GM19240 (cell line): Measurements from ENCODE around the gene RAB40B.
"Not testable (repeated sequence)": the region's sequence is repeated elsewhere in the genome, so short reads cannot be mapped to it uniquely, and the experiment has no call there.

Experiments
- DNase-seq: peaks from one replicate; pipeline ENCODE4 v3.0.0; 2011; ENCODE audit warnings: low spot score; ENCODE audit not compliant: insufficient read length

The RAB40B gene

GRCh38 chr17:82668024-82668630, 30.4 kb downstream of the RAB40B start:
- DNase-seq = no peak

GRCh38 chr17:82667668-82668000, 30.9 kb downstream of the RAB40B start:
- DNase-seq = no peak

DNA sequence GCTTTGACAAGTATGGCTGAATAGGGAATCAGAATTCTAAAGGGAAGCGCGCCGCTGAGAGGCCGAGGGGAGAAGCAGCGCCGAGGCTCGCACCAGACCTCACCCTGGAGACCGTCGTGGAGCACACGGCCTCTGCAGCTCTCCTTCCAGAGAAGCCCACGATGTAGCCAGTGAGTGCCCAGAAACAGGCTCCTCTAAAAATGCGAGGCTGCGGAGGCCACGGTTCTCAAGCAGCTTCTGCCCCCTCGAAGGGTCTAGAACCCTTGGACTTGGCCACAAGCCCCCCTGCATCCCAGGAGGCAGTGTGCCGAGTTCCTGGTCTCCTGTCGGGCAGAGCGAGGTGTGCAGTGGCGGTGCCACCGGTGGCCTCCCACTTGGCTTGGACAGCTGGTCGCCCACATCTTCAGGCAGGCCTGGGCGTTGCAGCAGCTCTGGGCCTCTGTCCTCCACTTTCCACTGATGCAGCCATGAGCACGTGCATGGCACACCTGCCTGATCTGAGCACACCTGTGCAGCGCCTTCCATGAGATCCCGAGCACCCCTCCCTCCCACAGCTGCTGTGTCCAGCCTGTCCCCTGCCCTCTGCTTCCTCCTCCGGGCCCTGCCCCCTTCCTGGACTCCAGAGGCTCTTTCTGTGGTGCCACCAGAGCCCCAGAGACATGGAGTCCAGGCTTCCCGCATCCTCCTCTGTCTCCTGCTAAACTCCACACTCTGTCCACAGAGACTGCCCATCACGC, 31.4 kb downstream of the RAB40B start:
- no peak for DNase-seq

- no peak for DNase-seq
Observed at GRCh38 chr17:82665891-82666290, 32.6 kb downstream of the RAB40B start.

DNA sequence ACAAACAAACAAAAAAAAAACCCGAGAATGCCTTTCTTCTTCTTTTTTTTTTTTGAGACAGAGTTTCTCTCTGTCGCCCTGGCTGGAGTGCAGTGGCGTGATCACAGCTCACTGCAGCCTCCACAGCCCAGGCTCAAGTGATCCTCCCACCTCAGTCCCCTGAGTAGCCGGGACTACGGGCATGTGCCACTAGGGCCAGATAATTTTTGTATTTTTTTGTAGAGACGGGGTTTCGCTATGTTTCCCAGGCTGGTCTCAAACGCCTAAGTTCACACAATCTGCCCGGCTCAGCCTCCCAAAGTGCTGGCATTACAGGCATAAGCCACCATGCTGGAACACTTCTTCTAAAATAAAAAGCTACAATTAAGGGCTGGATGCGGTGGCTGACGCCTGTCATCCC, 33.3 kb downstream of the RAB40B start:
- no peak for DNase-seq

GRCh38 chr17:82664701-82665182, 33.8 kb downstream of the RAB40B start:
- DNase-seq = no peak

DNA sequence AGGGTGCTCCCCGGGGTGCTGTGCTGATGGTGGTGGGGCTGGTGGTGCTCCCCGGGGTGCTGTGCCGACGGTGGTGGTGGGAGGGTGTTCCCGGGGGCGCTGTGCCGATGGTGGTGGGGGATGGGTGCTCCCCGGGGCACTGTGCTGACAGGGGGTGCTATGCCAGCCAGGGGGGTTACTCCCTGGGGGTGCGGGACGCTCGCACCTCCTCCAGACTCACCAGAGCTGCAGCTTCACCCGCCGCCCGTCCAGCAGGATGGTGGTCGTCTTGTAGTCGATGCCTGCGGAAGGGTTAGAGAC, 34.3 kb downstream of the RAB40B start:
- no peak for DNase-seq

DNA sequence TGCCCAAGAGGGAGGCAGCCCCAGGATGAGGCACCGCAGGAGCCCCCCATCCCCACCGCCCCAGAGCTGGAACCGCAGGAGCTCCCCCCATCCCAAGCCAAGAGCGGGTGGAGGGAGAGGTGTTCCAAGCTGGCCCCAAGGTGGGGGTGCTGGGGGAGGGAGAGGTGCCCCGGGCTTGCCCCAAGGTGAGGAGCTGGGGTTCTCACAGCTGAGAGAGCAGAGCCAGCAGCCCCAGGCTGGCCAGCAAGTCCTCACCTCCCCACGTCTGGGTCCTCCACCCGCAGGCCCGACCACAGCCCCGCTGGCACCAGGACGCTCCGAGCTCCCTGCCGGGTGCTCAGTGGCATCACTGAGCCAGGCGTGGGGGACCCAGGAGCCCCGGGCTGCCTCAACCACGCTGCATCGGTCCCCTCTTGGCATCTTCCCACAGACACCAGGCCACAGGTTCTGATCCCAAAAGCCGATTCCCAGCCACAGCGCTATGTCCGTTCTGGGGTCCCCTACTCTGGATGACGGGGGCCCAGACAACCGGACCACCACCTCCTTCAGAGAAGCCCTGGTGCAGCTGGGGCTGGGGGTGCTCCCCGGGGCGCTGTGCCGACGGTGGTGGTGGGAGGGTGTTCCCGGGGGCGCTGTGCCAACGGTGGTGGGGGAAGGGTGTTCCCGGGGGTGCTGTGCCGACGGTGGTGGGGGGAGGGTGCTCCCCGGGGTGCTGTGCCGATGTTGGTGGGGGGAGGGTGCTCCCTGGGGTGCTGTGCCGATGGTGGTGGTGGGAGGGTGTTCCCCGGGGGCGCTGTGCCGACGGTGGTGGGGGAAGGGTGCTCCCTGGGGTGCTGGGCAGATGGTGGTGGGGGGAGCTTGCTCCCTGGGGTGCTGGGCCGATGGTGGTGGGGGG, 34.9 kb downstream of the RAB40B start:
- DNase-seq = no peak

- no peak for DNase-seq
Observed at GRCh38 chr17:82662711-82663261, 35.7 kb downstream of the RAB40B start.

DNA sequence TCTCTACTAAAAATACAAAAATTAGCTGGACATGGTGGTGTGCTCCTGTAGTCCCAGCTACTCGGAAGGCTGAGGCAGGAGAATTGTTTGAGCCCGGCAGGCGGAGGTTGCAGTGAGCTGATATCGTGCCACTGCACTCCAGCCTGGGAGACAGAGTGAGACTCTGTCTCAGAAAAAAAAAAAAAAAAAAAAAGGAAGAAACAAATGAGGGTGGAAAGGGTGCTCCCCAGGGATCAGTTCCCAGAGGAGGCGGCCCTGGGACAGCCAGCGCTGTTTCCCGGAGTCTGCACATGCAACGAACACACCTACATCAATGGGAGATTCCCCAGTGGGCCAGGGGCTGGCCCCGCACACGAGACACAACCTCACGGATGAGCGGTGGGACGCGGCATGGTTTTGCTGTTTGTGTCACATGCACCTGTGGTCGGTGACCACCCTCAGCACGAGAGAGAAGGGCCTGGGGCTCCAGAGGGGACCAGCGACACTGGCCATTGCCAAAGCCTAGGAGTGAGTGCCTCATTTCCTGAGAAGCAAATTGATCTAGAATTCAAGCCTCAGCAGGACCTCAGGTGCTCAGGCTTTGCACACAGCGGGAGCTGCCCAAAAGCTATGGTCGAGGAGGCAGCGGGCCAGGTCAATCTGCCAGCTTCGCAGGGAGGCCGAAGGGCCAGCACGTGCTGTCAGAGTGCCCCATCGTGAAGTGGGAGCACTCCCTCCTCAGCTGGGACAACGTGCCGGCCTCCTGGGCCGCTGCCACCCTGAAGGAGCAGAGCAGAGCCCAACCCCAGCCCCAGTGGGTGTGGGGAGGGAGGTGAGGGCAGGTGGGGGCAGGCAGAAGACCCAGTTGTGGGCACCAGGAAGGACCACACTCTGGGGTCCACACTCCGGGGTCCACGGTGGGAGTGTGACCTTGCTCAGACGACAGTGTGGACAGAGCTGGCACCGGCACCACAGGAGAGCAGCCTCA, 36.5 kb downstream of the RAB40B start:
- DNase-seq = no peak

DNA sequence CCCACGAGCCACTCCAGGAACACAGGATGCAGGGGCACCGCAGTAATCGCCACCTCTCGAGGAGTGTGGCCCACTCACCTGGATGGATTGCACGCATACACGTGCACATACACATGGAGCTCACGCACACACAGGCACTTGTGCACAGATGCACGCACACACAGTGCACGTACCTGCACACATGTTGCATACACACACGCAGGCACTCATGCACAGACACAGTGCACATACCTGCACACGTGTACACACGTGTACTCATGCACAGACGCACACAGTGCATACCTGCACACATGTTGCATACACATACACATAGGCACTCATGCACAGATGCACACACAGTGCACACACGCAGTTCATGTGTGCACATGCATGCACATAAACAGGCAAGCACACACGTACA, 38.6 kb downstream of the RAB40B start:
- DNase-seq = no peak

DNA sequence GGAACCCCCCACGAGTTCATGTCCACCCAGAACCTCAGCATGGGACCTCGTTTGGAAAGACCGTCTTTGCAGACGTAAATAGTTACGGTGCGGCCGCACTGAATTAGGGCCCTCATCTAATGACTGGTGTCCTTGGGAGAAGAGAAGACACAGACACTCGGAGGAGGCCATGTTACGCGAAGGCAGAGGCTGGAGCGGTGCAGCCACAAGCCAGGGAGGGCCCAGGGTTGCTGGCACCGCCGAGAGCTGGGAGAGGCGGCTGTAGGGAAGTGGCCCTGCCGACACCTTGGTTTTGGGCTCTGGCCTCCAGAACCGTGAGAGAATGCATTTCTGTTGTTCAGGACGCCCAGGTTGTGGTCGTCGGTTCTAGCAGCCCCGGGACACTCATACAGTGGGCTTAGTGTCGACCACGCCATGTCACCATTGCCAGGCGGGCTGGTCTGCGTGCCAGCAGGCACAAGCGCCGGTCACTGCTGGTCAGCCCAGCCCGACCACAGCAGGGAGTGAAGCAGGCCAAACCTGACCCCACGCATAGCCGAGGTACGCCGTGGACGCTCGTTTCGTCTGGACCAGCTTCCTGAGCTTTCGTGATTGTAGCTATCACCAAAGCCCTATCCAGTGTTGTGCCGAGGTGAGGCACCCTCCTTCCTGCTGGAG, 39.6 kb downstream of the RAB40B start:
- no peak for DNase-seq

- DNase-seq = no peak
Observed at GRCh38 chr17:82658331-82658730, 40.2 kb downstream of the RAB40B start.

DNA sequence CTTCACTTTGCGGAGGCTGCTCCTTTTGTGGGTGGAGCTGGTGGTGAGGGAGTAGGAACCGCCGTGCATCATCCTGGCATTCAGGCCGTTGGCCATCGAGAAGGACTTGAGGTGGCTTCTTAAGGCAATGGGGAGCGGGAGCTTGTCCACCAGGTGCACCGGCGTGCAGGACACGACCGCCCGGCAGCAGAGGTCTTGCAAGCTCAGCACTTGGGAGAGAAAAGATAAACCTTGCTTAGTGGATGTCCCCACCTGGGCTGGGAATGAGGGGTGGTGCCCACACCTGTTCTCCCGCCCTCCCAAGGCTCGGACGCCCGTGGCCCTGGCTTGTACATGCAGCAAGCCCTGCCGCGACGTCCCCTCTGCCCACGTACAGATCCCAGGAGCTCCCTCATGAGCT, 40.6 kb downstream of the RAB40B start:
- no peak for DNase-seq

- DNase-seq = no peak
Observed at GRCh38 chr17:82656266-82656665, 42.2 kb downstream of the RAB40B start.

- no peak for DNase-seq
Observed at GRCh38 chr17:82655523-82655922, 43.0 kb downstream of the RAB40B start.

DNA sequence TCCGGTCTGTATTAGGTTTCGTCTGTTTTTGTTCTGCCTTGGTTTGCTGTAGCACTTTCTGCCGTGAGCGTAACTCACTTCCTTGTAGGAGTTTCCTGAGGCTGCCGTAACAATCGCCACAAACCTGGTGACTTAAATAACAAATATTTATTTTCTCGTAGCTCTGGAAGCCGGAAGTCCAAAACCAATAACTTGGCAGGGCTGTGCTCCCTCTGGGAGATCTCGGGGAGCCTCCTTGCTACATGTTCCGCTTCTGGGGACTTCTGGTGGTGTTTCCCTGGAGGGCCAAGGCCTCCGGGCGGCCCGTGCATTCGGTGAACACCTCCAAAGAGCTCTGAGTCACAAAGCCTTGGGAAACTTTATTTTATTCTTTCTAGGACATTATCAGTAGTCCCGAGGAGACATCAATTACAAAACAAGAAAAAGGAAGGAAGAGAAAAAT, 43.4 kb downstream of the RAB40B start:
- no peak for DNase-seq

GRCh38 chr17:82654611-82655010, 43.9 kb downstream of the RAB40B start:
- not testable (repeated sequence) for DNase-seq

- DNase-seq = no peak
Observed at GRCh38 chr17:82653651-82654528, 44.6 kb downstream of the RAB40B start.
